ENCODE results near the gene SLC9B1. TPM values are rescaled to one million over a fixed set of nuclear protein-coding genes. Genes with fewer than 3 reads are reported as not detected.
"Not testable (repeated sequence)": the region's sequence is repeated elsewhere in the genome, so short reads cannot be mapped to it uniquely, and the experiment has no call there.

SLC9B1 gene
- total and polyA plus RNA-seq, 2 of the 13 experiments (the other 11 are each of a cell fraction or from before 2014, with no cell fraction given) = 0.17 to 0.20 TPM

DNA sequence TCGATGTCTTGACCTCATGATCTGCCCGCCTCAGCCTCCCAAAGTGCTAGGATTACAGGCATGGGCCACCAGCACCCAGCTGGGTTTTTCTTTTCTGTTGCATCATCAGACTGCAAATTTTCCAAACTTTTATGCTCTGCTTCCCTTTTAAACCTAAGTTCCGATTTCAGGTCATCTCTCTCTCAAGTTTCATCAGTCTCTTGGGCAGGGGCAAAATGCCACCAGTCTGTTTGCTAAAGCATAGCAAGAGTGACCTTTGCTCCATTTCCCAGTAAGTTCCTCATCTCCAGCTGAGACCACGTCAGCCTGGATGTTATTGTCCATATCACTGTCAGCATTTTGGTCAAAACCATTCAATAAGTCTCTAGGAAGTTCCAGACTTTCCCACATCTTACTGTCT is 141.2 kb downstream of the SLC9B1 start:
- WGBS (ENCODE audit: low lambda C conversion rate) = 19% methylated on average over 4 of the region's 4 CpGs
- H3K9ac ChIP-seq (ENCODE audit: insufficient read depth, low read depth, low read length); H4K20me1 ChIP-seq (ENCODE audit: insufficient read depth, low read length); BruUV-seq (replicated peaks); H3K4me3 ChIP-seq (replicated peaks in 1 of 3; ENCODE audit: insufficient read depth in 1 of 3, low read depth in 2 of 3, low read length in 3 of 3); H3K27me3 ChIP-seq (ENCODE audit: control insufficient read depth in 1 of 2, insufficient read depth in 2 of 2, low read length in 2 of 2); H2AFZ ChIP-seq (ENCODE audit: low read length); in situ Hi-C loops (cut with HindIII; ENCODE audit: extremely low pct_ligation_motif_present, low pct_unique_long_range_greater_than_20kb); H3K36me3 ChIP-seq (replicated peaks in 1 of 2; ENCODE audit: control insufficient read depth in 1 of 2, insufficient read depth in 2 of 2, low read length in 2 of 2); CTCF ChIA-PET (ENCODE audit: low intra/inter-chr PET ratio, low total read pairs): not testable (repeated sequence)
- Histone ChIP-seq H3K9me3 (ENCODE audit: low read length) (peaks cover 15% of the 10 kb centered on the region), H3K4me1 (ENCODE audit: insufficient read depth, low read length) (peaks cover 34% of the 10 kb centered on the region), H3K4me2 (ENCODE audit: low read depth, low read length) (peak overlapping the region; percentile 42; the same call in 1 of the 2 replicates), H3K27ac (ENCODE audit: extremely low read length, insufficient read depth, low read length) (peak overlapping the region; percentile 65), H3K79me2 (ENCODE audit: insufficient read depth, low read length) (peaks cover 36% of the 10 kb centered on the region)
- intact Hi-C loops (cut with micrococcal nuclease; ENCODE audit: unreplicated experiment) = loop anchor here (2.0 to 5.0 kb wide), 2 partner anchors 50 to 256 kb away; no protein-coding TSS in a partner anchor
- DNase-seq (ENCODE audit: low spot score) (peak; percentile 89), ATAC-seq (peak; percentile 86), FAIRE-seq (peak; percentile 91)
- POLR2A ChIA-PET = interaction anchor here (1.2 to 3.7 kb wide), 4 partner anchors 9 to 199 kb away, joined by 3 to 32 read pairs (median 12); partner anchors contain the start of genes CISD2, SLC9B2 and UBE2D3
- TF ChIP-seq KDM1A (CRISPR knock-in tag; IDR thresholded peaks at IDR 0.05) (0 out of 2 replicates have a peak, but pooled peaks have one; percentile 15), ZMYM3 (CRISPR knock-in tag; IDR thresholded peaks at IDR 0.05) (peak; percentile 61), CEBPB (IDR thresholded peaks at IDR 0.05; ENCODE audit: borderline replicate concordance, low read depth, low read length) (peak; percentile 52), CCDC6 (CRISPR knock-in tag; IDR thresholded peaks at IDR 0.05) (0 out of 2 replicates have a peak, but pooled peaks have one; percentile 51), NR2F1 (CRISPR knock-in tag; IDR thresholded peaks at IDR 0.05) (peak; percentile 62), ELF3 (CRISPR knock-in tag; IDR thresholded peaks at IDR 0.05) (peak; percentile 72), HMG20A (CRISPR knock-in tag; IDR thresholded peaks at IDR 0.05; ENCODE audit: borderline replicate concordance) (0 out of 2 replicates have a peak, but pooled peaks have one; percentile 28), DMAP1 (CRISPR knock-in tag; IDR thresholded peaks at IDR 0.05) (peak; percentile 26; the same call in 1 of the 2 replicates), SOX5 (CRISPR knock-in tag; IDR thresholded peaks at IDR 0.05; ENCODE audit: borderline replicate concordance) (peak; percentile 56; the same call in 1 of the 2 replicates), ZNF34 (CRISPR knock-in tag; IDR thresholded peaks at IDR 0.05; ENCODE audit: borderline replicate concordance) (0 out of 2 replicates have a peak, but pooled peaks have one; percentile 63), PITX1 (CRISPR knock-in tag; IDR thresholded peaks at IDR 0.05) (peak; percentile 42; the same call in 1 of the 2 replicates), ZNF788 (CRISPR knock-in tag; IDR thresholded peaks at IDR 0.05; ENCODE audit: borderline replicate concordance) (peak; percentile 56; the same call in 1 of the 2 replicates)
- TF ChIP-seq, protein P1, sequence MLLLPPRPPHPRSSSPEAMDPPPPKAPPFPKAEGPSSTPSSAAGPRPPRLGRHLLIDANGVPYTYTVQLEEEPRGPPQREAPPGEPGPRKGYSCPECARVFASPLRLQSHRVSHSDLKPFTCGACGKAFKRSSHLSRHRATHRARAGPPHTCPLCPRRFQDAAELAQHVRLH (CRISPR knock-in tag; IDR thresholded peaks at IDR 0.05; ENCODE audit: borderline replicate concordance, low read depth) = 0 out of 2 replicates have a peak, but pooled peaks have one; percentile 51
- TF ChIP-seq, protein P2, sequence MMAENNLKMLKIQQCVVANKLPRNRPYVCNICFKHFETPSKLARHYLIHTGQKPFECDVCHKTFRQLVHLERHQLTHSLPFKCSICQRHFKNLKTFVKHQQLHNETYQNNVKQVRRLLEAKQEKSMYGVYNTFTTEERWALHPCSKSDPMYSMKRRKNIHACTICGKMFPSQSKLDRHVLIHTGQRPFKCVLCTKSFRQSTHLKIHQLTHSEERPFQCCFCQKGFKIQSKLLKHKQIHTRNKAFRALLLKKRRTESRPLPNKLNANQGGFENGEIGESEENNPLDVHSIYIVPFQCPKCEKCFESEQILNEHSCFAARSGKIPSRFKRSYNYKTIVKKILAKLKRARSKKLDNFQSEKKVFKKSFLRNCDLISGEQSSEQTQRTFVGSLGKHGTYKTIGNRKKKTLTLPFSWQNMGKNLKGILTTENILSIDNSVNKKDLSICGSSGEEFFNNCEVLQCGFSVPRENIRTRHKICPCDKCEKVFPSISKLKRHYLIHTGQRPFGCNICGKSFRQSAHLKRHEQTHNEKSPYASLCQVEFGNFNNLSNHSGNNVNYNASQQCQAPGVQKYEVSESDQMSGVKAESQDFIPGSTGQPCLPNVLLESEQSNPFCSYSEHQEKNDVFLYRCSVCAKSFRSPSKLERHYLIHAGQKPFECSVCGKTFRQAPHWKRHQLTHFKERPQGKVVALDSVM (CRISPR knock-in tag; IDR thresholded peaks at IDR 0.05) = peak; percentile 43; the same call in 1 of the 2 replicates
- TF ChIP-seq, protein P3, sequence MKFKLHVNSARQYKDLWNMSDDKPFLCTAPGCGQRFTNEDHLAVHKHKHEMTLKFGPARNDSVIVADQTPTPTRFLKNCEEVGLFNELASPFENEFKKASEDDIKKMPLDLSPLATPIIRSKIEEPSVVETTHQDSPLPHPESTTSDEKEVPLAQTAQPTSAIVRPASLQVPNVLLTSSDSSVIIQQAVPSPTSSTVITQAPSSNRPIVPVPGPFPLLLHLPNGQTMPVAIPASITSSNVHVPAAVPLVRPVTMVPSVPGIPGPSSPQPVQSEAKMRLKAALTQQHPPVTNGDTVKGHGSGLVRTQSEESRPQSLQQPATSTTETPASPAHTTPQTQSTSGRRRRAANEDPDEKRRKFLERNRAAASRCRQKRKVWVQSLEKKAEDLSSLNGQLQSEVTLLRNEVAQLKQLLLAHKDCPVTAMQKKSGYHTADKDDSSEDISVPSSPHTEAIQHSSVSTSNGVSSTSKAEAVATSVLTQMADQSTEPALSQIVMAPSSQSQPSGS (CRISPR knock-in tag; IDR thresholded peaks at IDR 0.05) = peak; percentile 35; the same call in 1 of the 2 replicates
- TF ChIP-seq, protein P4, sequence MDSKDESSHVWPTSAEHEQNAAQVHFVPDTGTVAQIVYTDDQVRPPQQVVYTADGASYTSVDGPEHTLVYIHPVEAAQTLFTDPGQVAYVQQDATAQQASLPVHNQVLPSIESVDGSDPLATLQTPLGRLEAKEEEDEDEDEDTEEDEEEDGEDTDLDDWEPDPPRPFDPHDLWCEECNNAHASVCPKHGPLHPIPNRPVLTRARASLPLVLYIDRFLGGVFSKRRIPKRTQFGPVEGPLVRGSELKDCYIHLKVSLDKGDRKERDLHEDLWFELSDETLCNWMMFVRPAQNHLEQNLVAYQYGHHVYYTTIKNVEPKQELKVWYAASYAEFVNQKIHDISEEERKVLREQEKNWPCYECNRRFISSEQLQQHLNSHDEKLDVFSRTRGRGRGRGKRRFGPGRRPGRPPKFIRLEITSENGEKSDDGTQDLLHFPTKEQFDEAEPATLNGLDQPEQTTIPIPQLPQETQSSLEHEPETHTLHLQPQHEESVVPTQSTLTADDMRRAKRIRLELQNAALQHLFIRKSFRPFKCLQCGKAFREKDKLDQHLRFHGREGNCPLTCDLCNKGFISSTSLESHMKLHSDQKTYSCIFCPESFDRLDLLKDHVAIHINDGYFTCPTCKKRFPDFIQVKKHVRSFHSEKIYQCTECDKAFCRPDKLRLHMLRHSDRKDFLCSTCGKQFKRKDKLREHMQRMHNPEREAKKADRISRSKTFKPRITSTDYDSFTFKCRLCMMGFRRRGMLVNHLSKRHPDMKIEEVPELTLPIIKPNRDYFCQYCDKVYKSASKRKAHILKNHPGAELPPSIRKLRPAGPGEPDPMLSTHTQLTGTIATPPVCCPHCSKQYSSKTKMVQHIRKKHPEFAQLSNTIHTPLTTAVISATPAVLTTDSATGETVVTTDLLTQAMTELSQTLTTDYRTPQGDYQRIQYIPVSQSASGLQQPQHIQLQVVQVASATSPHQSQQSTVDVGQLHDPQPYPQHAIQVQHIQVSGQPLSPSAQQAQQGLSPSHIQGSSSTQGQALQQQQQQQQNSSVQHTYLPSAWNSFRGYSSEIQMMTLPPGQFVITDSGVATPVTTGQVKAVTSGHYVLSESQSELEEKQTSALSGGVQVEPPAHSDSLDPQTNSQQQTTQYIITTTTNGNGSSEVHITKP (CRISPR knock-in tag; IDR thresholded peaks at IDR 0.05; ENCODE audit: low read depth) = peak; percentile 82
